NCI-H748 treated with DMSO at 0.1 percent for 48 hours (cell line): Measurements from ENCODE around the gene IGFL2.
"Not testable (repeated sequence)": the region's sequence is repeated elsewhere in the genome, so short reads cannot be mapped to it uniquely, and the experiment has no call there.

ENCODE experiments used
- DNase-seq: peaks from one replicate; lab custom pipeline; 2025; lab: John Stamatoyannopoulos, UW

IGFL2 gene

DNA sequence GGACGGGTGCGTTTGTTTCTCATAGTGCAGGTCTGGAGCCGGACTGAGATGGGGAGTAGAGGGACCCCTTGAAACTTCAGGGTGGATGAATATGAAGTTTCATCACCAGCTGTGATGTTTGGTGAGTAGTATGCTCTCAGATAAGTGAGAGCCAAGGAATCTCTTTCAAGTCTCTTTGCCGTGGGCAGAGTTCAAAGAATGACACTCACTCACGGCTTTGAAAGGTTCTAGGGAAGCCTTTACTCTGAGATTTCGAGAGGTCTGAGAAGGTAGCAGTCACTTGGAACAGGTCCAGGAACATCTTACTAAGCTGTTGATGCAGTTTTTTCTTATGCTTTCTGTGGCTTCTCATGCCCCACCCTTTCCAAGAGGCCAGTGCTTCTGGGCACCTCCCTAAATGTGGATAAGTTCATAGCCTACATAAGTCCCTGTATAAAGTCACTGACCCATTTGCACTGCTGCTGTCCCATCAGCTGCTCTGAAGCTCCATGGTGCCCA is at the start of gene IGFL2:
Gene IGFL2, plus strand, starts transcription at position 448 of the 498 bp plus-strand sequence. Its CDS starts 41 bp downstream, at position 489.
- no peak for DNase-seq

DNA sequence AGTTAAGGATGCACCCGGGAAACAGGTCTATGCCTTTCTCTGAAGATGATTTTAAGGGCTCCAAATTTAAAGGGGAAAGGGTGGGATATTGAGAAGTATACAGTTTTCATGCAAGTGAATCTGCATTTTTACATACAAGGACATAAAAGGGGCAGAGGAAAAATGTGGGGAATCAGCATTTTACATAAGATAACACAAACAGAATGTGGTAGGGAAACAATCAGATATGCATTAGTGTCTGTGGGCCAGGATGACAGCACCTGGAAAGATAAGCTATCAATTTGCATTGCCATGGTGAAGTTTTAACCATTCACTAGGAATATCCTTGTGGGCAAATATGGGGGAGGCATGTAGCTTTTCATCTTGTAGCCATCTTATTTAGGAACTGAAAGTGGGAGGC is 47.7 kb upstream of the IGFL2 start:
- DNase-seq = no peak

DNA sequence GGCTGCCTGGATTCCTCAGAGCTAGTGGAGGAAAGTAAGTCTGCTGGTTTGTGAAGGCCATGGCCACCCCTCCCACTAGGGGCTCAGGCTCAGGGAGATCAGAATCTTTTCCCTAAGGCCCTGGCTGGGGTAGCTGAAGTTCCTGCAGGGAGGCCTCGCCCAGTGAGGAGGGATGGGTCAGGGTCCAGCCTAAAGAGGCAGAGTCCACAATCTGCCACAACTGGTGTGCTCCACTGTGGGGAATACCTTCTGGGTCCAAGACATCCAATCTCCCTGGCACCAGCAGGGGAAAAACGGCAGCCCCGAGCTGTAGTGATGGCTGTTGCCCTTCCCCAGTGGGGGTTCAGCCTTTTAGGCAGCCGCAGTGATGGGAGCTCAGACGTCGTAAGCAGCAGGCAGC is 46.7 kb upstream of the IGFL2 start:
- no peak for DNase-seq

DNA sequence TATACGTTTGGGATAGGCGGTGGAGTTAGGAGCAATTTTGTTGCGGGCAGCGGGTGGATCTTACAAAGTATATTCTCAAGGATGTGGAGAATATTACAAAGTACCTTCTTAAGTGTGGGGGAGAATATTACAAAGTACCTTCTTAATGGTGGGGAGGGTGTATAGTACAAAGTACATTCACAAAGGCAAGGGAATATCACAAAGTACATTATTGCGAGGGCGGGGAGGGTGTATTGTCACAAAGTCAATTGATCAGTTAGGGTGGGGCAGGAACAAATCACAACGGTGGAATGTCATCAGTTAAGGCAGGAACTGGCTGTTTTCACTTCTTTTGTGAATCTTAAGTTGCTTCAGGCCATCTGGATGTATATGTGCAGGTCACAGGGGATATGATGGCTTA is 45.7 kb upstream of the IGFL2 start:
- not testable (repeated sequence) for DNase-seq

DNA sequence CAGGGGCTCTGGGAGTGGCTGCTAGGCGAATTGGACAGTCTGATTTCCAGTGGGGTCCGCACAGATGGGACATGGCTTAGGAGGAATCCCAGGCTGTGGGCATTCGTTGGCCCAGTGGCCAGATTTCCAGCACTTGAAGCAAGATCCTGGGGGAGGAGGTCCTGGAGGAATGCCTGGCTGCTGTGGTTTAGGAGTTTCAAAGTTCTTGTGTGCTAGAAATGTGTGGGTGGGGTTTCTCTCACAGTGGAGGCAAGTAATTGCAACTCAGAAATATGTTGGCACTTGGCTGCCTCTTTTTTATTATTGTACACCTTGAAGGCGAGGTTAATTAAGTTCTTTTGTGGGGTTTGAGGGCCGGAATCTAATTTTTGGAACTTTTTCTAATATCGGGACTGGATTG is 40.7 kb upstream of the IGFL2 start:
- no peak for DNase-seq

DNA sequence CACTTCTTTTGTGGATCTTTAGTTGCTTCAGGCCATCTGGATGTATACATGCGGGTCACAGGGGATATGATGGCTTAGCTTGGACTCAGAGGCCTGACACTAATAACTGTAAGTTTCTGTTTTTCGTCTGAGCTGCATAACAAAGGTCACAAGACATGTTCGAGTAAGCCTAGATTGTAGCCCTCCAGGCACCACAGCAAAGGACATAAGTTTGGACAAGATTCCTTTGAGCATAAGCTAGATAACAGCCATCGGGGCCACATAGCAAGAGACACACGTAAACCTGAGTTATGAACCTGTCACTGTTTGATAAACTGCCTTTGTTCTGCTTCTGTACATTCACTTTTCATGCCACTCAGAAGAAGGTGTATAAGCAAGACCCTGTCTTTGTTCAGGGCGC is 38.2 kb upstream of the IGFL2 start:
- DNase-seq = no peak

DNA sequence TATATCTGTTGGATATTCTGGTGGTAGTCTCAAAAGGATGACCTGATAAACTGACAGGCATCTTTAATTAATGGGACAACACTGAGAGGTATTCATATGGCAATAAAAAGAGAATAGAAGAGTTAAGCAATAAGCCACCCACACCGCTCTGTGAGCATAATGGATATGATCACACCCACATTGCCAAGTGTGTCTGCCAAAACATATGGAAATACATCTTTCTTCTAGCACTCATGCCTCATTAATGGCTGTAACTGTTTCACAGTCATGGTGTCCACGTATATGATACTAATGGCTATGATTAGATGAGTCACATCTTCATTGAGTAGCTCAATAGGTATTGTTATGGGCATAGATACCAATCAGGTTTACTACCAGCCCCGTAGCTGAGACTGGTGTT is 36.7 kb upstream of the IGFL2 start:
- peak; percentile 77 for DNase-seq

DNA sequence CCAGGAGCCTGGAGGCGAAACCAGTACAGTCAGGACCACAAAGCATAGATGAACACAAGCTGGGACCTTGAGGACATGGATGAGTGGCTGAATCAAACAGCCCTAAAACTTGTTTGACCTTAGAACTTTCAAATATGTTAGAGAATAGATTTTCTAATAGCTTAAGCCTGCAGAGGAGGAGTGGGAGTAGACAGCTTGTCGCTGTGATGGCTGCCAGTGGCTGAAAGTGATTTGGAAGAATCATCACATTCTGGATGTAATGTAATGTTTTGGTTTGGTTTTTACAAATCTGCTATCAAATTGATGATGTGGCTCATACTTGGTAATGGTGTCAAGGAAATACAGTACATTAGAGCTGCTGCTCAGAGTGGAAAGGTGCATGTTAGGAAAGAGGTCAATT is 35.5 kb upstream of the IGFL2 start:
- DNase-seq = no peak

DNA sequence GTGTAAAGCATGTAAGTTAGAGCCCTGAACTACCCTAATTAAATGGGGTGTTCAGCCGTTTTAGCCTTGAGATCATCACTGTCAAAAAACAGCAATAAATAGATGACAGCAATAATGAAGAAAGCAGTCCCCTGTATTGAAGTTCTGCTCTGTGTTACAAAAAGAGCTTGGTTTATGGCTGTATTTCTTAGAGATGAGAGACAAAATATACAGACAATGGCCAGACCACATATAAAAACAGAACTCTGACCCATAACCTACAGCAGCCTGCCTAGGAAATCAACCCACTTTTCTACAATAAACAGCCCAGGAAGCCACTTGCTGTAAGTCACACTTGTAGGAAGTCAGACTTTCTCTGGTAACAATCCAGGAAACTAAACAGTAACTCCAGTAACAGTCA is 34.3 kb upstream of the IGFL2 start:
- no peak for DNase-seq

DNA sequence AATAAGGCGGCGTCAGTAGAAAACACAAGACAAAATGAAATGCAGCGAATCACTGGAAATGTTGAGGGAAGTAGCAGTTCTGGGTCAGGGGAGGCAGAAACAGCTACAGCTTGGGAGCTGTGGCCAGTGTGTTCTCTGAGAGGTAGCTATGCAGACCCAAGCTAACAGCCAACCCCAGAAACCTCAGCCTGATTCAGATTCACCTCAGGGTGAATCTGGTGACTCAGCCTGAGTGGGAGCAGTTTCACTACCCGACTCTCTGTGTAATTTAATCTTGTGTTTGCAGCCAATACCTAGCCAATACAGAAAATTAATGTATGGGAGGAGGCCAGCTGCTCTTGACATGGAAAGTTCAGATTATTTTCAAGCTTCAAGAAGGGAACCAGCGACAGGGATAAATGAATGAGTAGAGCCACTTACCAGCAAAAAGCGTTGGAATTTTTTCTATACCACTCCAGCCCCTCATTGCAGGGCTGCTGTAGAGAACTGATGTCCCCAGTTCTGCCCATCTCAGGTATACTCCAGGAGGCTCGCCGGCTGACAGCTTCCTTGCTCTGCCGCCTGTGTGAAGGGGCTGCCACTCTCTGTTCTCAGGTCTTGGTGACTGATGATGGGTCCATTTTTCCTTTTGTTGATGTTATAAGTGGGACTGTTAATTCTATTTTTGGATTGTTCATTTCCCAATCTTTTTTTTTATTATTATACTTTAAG is 32.5 kb upstream of the IGFL2 start:
- no peak for DNase-seq

DNA sequence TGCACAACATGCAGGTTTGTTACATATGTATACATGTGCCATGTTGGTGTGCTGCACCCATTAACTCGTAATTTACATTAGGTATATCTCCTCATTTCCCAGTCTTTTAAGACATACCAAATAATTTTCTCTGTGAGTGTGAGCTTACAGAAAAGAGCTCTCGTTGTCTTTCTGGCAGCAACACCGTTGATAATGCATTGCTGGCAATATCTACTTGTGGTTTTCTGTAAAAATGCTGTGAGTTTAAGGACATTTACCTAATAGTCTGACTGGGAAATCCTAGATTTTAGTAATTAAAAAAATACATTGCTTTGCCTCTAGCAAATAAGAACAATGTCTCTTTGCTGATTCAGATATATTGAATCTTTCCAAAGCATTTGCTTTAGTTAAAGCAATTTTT is 31.9 kb upstream of the IGFL2 start:
- no peak for DNase-seq

DNA sequence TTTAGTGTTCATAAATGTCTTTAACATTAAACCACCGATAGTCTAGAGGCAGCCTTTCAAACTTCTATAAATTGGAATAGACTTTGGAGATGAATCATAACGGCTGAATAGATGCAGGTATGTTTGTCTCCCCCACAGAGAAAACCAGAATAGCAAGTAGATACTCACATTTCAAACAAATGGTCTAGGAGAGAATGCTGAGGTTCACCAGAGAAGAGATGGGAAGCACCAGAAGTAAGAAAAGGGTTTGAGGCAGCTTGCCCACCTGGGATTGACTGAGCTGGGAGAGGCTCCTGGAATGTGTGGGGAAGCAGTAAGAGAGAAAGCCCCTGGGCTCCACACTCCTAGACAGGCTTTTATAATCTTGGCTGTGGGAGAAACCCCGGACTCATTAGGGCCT is 29.9 kb upstream of the IGFL2 start:
- no peak for DNase-seq

DNA sequence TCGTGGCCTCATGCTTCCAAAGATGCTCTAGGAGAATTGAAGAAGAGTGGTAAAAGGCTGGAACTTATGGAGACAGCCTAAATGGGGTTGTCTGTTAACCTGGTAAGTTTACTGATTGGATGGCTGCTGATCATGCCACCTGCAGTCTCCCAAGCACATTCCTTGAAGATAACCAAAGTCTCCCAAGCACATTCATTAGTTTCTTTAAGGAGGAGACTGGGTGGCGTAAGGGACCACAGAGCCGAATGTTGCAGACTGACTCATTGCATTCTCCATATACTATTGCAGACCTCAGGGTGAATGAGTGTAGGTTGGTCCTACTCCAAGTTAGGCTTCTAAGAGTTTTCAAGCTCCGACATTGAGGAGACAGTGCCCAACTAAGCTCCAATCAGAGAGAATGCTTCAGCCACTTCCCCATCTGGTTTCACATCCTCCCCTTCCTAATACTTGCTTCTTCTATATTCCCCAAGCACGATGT is 23.4 kb upstream of the IGFL2 start, which contains the start of gene IGFL3:
Gene IGFL3, minus strand, starts transcription at position 51 of the 478 bp plus-strand sequence. Its CDS starts 39 bp downstream, at position 12.
- DNase-seq = no peak

DNA sequence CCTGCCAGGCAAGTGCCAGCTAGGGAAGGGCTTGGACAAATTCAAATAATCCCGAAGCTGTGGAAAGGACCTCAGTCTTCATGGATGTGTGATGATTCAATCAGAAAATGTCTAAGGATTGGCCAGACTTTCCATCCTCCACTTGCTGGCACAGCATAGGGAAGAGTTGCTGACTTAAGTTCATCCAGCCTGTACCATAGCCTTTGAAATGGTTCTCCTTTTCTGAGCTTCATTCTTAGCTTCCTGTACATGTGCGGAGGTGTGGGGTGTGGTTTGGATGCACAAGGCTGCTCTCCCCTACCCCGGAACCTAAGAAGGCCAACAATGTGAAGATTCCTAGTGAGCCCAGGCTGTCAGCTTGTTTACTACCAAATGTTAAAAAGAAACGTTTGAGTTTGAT is 22.6 kb upstream of the IGFL2 start:
- no peak for DNase-seq

DNA sequence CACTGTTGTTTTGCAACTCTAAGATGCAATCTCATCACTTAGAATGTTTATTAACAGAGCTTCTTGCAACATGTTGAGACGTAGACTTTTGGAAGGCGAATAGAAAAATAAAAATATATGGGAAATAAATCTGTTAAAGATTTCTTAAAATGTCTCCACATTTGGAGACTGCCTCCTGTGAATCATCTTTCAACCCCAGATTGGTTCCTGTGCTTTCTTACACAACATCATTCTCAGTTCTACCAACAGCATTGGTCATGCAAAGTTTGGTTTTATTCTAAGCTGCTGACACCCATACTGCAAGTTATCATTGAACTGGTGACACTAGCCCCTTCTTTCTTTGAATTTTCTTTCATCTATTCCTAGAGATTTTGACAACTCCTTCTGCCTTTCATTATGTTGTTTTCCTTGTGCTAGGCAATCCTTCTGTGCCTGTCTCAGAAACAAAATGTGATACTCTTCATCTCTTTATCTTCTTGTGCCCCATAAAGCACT is 21.9 kb upstream of the IGFL2 start:
- DNase-seq = no peak

DNA sequence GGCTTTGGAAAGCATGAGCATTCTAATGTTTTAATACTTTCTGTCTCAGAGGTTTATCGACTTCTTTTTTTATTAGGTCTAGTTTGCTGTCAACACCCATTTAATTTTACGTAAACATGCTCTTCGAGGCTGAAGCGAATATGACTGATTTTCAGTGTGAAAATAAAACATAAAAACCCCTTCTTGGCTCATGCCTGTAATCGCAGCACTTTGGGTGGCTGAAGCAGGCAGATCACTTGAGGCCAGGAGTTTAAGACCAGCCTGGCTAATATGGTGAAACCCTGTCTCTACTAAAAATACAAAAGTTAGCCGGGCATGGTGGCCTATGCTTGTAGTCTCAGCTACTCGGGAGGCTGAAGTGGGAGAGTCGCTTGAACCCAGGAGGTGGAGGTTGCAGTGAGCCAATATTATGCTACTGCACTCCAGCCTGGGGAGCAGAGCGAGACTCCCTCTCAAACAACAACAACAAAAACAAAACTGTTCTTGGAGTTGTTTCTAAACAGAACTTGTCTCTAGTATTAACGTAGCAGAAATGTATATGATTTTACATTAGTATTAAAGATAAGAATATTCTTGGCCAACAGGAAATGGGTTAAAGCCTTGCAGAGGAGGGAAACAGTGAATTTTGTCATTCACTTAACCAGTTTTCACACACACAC is 16.4 kb upstream of the IGFL2 start:
- no peak for DNase-seq

DNA sequence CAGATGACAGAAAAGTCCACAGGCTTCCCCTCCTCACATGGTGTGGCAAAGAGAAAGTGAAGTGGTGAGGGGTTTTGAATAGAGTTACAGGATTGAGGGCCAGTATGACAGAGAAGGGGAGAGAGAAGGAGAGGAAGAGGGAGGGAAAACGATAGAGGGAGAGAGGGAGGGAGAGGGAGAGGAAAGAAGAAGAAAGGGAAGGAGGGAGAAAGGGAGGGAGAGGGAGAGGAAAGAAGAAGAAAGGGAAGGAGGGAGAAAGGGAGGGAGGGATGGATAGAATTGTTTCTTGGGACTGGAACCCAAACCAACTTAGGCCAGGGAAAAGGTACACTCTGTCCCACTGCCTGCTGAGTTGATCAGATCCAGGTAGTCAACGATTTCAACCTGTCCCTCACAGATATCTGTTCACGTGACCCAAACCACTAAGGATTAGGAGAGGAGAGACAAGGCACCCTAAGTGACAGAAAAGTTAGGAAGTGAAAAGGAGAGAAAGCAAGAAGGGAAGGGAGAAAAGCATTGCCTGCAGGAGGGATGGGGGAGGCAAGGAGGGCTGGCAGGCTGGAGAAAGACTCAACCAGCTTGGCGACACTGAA is 15.4 kb upstream of the IGFL2 start:
- no peak for DNase-seq

DNA sequence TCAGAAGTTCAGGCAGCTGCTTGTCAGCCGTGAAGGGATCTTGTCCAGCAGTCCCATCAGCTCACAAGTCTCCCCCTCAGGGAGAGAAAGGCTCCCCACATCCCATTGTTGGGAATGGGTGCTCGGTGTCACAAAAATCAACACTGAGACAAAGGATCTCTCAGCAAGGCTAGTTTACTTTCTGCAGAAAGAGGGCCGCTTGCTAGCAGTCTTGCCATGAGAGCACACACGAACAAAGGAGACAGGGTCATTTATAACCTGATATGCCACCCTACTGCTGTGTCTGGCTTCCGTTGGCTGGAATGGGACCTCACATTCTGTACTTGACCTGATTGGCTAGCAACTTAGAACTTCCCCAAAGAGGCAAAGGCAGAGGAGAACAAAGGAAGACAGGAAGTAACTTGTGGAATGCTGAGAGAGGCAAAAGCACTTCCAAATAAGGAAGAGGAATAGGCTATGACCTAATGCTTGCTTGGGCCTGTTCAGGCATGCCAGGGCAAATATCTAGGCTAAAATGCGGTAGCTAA is 14.9 kb upstream of the IGFL2 start:
- DNase-seq = peak; percentile 84

DNA sequence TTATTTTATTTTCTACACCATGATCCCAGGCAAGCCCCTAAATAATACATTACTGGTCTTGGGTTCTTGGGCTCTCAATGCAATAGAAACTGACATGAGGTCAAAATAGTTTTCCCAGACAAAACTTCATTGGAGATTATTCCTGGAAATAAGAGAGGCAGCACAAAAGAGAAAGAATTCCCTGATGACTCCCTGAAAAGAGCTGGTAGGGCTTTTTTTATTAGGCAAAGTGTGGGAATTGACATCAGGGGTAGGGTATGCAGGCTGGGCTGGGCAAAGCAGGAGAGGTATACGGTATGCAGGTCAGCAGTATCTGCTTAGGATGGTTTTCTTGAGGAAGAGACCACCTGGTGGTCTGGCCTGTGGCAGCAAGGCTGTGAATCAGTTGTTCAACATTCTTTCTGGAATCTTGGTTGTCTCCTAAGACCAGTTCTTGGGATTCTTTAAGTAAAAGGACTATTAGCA is 14.2 kb upstream of the IGFL2 start:
- no peak for DNase-seq

DNA sequence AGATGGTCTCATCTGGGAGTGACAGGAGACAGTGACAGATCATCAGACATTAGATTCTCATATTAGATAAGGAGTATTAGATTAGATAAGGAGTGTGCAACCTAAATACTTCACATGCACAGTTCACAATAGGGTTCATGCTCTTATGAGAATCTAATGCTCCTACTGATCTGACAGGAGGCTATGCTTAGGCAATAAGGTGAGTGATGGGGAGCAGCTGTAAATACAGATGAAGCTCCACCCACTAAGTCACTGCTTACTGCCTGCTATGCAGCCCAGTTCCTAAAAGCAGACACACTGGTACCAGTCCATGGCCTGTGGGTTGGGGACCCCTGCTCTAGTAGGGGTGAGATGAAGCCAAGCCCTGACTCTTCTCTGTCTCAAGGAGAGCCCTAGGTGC is 13.5 kb upstream of the IGFL2 start:
- no peak for DNase-seq

DNA sequence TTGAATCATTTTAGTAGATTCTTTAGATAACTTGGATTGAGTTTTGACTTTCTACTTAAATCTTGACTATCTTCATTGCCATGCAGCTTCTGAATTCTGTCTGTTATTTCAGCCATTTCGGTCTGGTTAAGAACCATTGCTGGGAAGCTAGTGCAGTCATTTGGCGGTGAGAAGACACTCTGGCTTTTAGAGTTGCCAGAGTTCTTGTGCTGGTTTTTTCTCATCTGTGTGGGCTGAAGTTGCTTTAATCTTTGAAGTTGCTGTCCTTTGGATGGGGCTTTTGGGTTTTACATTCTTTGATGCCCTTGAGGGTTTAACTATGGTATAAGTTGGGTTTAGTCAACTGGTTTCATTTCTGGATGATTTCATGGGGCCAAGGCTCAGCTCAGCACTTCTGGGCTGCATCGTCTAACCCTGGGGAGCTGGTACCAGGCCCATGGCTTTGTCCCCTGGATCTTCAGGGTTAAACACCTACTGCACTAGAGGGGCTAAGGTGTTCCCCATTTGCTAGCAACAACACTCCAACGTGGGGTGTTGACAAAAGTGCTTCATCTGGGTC is 10.0 kb upstream of the IGFL2 start:
- no peak for DNase-seq

DNA sequence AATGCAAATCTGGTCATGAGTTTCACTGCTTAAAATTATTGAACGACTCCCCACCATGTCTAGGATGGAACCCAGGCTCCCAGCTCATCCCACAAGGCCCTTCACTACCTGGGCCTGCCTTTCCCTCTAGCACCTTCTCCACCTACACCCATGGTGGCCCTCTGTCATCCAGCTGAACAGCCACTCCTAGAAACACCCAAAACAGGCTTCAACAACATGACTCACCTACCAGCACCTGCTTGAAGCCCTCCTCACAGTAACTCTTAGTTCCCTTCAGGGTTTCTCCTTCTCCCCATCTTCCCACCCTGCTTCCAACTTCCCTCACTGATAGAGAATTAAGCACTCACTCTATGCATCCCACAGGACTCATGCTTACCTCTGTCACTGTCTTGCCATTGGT is 6.6 kb upstream of the IGFL2 start:
- no peak for DNase-seq
